ENCODE measurements around the gene FOXS1.

- no peak for TF ChIP-seq REST (IDR thresholded peaks at IDR 0.05; ENCODE audit: low read depth)
- TF ChIP-seq RAD21 (IDR thresholded peaks at IDR 0.05; ENCODE audit: low read depth) = no peak
- TF ChIP-seq EP300 (IDR thresholded peaks at IDR 0.05; ENCODE audit: borderline replicate concordance) = no peak
- TF ChIP-seq TCF12 (IDR thresholded peaks at IDR 0.05; ENCODE audit: low read depth) = no peak
- TF ChIP-seq TEAD4 (IDR thresholded peaks at IDR 0.05) = no peak
- TF ChIP-seq FOXM1 (IDR thresholded peaks at IDR 0.05; ENCODE audit: borderline replicate concordance, low read depth) = no peak
- no peak for TF ChIP-seq CREB1 (IDR thresholded peaks at IDR 0.05; ENCODE audit: low read depth)
- TF ChIP-seq CEBPB (IDR thresholded peaks at IDR 0.05) = no peak
- TF ChIP-seq ZBTB7A (IDR thresholded peaks at IDR 0.05; ENCODE audit: low read depth) = no peak
- TF ChIP-seq TAF1 (IDR thresholded peaks at IDR 0.05; ENCODE audit: low read depth) = no peak
- no peak for TF ChIP-seq YY1 (IDR thresholded peaks at IDR 0.05; ENCODE audit: low read depth)
Measured at GRCh38 chr20:31860390-31861134, 15.2 kb upstream of the FOXS1 start.
